HFF-Myc (cell line): Measurements from ENCODE around the gene DMBX1.

Experiments
- DNase-seq: peaks from one replicate; pipeline ENCODE4 v3.0.0-alpha.2; 2011; ENCODE audit warnings: low read depth; ENCODE audit errors: extremely low read depth
- H3K4me3 ChIP-seq: replicated peaks from 2 replicates; pipeline ENCODE4 v1.5.1; 2011; ENCODE audit warnings: low read depth, mild to moderate bottlenecking, control low read depth, low read length
- CTCF ChIP-seq: IDR thresholded peaks from 2 replicates; pipeline ENCODE4 v1.5.1; 2012; ENCODE audit warnings: mild to moderate bottlenecking, low read depth, low read length, control low read depth; ENCODE audit errors: missing control alignments

The DMBX1 gene

GRCh38 chr1:46476673-46477072 lies 13.0 kb upstream of the DMBX1 start:
- H3K4me3 ChIP-seq, result no peak overlapping the region
- no peak for DNase-seq
- no peak for TF ChIP-seq CTCF

GRCh38 chr1:46477153-46477929 lies 12.3 kb upstream of the DMBX1 start:
- peak; percentile 17 for DNase-seq
- no peak overlapping the region for H3K4me3 ChIP-seq
- TF ChIP-seq CTCF, result peak; percentile 86

- no peak for DNase-seq
- TF ChIP-seq CTCF, result no peak
- no peak overlapping the region for H3K4me3 ChIP-seq
Observed at GRCh38 chr1:46478721-46479485, 10.7 kb upstream of the DMBX1 start.

GRCh38 chr1:46479744-46480350 lies 9.8 kb upstream of the DMBX1 start:
- H3K4me3 ChIP-seq, result no peak overlapping the region
- DNase-seq, result no peak
- no peak for TF ChIP-seq CTCF

- TF ChIP-seq CTCF, result no peak
- DNase-seq, result no peak
- H3K4me3 ChIP-seq, result no peak overlapping the region
Observed at GRCh38 chr1:46480959-46481646, 8.5 kb upstream of the DMBX1 start.

- TF ChIP-seq CTCF, result no peak
- DNase-seq, result no peak
Observed at GRCh38 chr1:46481961-46482360, 7.7 kb upstream of the DMBX1 start.

More at GRCh38 chr1:46481961-46482360, 7.7 kb upstream of the DMBX1 start:
- H3K4me3 ChIP-seq, result no peak overlapping the region
